ENCODE results near the gene PRDX5.
A peak's percentile ranks its signal among the peaks of the same experiment; 100 is the strongest.

The PRDX5 gene

DNA sequence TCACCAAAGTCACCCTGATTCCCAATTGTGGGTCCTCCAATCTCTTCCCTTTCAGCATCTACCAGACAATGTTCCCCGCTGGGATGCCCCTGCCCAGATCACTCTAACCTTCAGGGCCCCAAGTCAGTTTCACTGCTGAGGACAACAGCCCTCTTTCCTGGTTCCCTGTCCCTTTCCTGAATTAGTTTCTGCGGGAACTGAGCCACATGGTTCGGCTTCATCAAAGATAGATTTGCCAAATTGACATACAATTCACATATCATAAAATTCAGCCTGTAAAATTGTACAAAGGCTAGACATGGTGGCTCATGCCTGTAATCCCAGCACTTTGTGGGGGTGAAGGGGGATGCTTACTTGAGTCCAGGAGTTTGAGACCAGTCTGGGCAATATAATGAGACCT lies 10.1 kb downstream of the PRDX5 start:
- DNase-seq: no peak

DNA sequence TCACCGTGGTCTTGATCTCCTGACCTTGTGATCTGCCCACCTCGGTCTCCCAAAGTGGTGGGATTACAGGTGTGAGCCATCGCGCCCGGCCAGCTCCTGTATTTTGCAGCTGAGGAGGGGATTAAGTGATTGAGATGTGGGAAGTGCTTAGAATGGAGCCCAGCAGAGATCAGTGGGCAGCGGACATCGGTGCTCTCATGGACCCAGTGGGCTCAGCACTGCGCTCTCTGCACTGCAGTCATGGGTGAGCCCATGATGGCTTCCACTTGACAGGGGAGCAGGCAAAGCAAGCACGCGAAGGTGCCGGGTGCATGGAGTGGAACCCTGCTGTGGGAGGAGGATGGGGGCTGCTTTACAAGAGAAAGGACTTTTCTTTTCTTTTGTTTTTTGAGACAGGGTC lies 13.0 kb downstream of the PRDX5 start:
- DNase-seq: no peak

DNA sequence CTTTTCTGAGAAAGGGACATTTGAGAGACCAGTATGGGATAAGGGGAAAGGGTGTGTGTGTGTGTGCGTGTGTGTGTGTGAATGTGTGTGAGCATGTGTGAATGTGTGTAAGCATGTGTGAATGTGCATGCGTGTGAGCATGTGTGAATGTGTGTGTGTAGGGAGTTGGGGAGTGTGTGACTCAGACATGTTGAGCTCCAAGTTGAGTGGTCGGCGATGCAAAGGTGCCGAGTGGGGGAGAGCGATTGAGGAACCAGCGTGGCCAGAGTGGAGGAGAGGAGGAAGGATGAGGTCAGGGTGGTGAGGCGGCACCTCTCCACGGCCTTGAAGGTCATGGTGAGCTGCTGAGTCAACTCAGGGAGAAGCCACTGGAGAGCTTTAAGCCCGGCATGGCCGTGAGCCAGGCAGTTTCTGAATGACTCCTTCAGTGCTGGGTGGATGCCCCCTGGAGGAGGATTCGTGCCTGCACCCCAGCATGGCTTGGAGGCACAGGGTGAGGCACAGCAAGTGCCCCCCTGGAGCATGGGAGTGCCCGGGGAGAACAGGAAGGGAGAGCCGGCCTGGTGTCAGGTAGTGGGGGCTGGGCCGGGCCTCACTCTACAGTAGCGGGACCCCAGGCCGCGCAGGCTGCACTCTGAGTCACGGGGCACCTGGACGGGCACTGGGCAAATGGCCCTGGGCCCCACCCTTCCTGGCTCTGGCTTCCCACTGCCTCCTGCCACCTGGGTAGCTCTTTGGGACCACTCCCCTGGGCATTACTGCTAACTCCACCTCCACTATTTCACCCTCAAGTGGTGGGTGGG lies 13.8 kb downstream of the PRDX5 start:
- peak; percentile 94 for DNase-seq

DNA sequence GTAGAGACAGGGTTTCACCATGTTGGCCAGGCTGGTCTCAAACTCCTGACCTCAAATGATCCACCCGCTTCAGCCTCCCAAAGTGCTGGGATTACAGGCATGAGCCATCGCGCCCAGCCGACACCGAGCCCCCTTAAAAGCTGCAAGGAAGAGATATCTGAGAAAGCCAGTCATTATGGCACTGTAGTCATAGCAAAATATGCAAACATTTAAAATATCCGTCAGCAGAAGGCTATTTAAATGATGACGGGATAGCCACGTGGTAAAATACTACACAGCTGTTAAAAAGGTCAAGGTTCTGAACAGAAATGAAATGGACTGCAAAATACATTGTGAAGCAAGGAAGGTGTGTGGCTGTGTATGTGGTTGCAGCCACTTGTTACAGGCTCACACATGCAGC lies 15.6 kb downstream of the PRDX5 start:
- DNase-seq: no peak

DNA sequence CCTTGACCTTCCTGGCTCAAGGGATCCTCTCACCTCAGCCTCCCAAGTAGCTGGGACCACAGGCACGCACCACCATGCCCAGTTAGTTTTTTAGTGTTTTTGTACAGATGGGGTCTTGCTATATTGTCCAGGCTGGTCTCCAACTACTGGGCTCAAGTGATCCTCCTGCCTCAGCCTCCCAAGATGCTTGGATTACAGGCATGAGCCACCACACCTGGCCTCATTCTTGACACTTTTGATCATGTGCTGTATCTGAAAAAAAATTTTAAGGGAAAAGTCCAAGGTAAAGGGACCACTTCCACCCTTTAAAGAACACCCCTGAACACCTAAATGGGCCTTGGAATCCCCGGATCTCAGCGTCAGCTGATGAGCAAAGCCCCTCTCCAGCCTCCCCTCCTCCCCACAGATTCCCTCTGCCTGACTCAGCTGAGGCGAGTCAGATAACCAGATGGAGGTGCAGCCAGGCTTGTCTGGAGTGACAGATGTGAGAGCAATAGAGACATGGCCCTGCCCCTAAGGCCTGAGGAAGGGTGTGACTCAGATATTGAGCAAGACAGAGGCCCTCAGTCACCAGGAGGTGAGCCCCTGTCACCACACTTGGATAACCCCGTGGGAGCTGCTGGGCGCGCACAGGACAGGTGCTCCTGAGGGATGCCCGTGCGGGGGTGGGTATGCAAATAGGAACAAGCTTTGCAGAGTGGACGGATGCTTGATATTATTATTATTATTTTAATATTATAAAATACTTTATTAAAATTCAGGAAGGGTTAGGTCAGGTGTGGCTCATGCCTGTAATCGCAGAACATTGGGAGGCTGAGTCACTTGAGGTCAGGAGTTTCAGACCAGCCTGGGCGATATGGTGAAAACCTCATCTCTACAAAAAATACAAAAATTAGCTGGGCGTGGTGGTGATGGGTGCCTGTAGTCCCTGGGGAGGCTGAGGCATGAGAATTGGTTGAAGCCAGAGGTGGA lies 17.1 kb downstream of the PRDX5 start:
- DNase-seq: peak; percentile 74

DNA sequence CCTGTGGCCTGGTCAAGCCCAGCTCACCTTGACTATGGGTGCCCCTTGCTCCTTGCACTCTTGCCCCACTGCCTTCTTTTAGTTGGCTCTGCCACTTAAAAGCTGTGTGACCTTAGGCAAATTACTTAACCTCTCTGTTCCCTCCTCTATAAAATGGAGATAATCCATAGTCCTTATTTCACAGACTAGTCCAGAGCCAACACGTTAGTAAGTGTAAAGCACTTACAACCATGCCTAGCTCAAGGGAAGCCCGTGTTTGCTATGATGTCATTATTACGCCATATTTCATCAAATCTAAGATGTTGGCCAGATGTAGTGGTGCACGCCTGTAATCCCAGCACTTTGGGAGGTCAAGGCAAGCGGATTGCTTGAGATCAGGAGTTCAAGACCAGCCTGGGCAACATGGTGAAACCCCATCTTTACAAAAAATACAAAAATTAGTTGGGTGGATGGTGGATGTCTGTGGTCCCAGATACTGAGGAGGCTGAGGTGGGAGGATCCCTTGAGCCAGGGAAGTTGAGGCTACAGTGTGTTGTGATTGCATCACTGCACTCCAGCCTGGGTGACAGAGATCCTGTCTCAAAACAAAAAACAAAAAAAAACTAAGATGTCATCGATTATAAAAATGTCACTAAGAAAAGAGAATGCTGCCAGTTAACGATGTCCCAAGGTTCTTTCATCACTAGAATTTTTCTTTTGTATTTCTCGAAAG lies 19.8 kb downstream of the PRDX5 start:
- no peak for DNase-seq

DNA sequence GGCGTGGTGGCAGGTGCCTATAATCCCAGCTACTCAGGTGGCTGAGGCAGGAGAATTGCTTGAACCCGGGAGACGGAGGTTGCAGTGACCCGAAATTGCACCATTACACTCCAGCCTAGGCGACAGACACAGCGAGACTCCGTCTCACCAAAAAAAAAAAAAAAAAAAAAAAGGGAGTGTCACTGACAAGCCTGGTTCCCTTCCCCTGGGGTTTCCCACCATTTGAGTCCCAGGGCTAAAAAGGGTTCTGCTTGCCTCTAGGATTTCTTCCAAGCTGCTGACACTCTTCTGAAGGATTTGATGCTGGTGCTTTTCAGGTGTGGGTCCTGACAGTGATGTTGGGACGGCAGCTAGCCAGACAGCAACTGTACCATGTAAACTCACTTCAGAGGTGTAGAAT lies 20.8 kb downstream of the PRDX5 start:
- no peak for DNase-seq

DNA sequence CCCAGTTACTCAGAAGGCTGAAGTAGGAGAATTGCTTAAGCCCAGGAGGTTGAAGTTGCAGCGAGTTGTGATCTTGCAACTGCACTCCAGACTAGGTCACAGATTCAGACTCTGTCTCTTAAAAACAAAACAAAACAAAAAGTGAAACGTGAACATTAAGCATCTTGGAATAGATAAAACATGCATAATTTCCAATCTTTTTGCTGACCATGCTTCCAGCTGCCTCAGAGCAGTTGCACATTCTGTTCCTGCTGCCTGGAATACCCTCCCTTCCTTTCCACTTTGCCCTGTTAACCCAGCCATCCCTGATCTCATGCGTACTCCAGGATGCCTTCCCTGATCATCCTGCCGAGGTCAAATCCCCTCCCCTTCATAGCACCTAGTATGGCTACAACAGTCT lies 21.4 kb downstream of the PRDX5 start:
- no peak for DNase-seq

DNA sequence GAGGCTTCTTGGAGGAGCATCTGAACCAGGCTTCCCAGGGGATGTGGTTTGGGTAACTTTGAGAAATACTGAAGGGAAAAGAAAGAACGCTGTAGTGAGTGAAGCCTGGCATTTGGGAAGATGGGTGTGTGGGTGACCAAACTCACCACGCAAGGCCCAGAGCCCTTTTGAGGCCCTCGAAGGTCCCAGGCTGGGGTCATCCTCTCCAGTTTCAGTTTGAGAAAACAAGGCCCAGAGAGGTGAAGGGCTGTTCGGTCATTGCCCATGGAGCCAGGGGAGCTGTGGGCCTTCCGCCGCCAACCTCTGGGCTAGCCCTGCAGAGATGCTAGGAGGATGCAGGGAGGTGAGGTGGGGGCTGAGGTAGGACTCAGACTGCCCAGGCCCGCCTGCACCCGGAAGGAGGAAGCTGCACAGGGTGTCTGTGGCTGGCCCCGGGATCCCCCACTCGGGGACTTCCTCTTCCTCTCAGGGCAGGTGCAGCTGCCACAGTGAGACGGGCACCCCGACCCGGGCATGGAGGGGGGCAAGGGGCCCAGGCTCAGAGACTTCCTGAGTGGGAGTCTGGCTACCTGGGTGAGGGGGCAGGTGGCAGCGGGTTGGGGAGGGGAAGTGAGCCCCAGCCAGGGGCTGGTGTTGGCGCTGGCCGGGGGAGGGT lies 22.0 kb downstream of the PRDX5 start, which contains the start of gene CCDC88B:
Gene CCDC88B, plus strand, starts transcription at position 451 of the 655 bp plus-strand sequence. Its CDS starts 63 bp downstream, at position 514.
- peak; percentile 91 for DNase-seq

DNA sequence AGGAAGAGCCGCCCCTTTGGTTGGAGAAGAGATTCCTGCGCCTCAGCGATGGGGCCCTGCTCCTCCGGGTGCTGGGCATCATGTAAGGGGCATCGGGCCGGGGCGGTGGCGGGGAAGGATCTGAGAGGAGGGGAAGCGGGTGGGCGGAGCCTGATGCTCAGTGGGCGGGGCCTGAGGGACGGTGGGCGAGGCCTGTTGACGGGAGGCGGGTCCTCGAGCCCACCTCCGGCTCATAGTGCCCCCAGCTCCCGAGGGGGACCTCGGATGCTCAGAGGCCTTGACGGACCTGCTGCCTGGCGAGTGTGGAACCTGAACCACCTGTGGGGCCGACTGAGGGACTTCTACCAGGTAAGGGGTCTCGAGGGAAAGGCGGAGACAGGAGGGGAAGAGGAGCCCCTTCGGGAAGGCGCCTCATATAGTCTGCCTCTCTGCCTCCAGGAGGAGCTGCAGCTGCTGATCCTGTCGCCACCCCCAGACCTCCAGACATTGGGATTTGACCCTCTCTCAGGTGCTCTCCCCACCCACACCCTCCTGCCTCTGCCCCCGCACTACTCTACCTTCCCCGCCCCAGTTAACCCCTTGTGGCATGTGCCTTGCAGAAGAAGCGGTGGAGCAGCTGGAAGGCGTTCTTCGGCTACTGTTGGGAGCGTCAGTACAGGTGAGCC lies 22.9 kb downstream of the PRDX5 start:
- DNase-seq: peak; percentile 85

DNA sequence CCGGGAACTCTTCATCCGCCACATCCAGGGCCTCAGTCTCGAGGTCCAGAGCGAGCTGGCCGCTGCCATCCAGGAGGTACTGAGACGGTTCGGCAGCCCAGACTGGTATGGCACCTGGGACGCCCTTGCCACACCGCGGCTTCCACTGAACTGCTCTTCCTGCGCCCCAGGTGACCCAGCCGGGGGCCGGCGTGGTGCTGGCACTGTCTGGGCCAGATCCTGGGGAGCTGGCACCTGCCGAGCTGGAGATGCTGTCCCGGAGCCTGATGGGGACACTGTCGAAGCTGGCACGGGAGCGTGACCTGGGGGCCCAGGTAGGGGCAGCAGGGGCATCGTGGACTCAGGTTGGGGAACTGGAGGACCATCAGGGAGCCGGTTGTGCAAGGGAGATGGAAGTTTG lies 23.5 kb downstream of the PRDX5 start:
- no peak for DNase-seq

DNA sequence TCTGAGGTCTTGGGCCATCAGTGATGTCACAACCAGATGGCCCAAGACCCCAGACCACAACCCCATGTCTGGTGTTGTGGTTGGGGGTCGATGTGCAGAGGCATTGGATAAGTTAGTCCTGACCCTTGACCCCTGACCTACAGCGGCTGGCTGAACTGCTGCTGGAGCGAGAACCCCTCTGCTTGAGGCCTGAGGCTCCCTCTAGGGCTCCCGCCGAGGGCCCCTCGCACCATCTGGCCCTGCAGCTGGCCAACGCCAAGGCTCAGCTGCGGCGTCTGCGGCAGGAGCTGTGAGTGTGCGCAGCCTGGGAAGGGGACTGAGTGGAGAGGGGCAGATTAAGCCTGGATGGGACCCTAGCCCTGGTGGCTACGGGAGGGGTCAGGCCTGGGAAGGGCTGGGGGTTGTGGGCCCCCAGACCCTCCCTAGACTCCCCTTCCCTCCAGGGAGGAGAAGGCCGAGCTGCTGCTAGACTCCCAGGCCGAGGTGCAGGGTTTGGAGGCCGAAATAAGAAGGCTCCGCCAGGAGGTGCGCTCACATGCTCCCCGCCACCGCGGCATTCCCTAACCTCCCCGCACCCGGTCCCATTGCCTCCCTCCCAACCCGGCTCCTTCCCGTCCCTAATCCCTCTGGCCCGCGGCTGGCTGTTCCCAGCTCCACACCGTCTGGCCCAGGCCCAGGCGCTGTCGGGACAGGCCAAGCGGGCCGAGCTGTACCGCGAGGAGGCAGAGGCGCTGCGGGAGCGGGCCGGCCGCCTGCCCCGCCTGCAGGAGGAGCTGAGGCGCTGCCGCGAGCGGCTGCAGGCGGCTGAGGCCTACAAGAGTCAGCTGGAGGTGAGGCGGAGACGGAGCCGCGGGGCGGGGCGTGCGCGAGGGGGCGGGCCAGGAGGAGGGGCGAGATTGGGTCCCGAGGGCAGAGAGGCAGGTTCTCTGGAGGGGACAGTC lies 24.2 kb downstream of the PRDX5 start:
- DNase-seq: peak; percentile 93

DNA sequence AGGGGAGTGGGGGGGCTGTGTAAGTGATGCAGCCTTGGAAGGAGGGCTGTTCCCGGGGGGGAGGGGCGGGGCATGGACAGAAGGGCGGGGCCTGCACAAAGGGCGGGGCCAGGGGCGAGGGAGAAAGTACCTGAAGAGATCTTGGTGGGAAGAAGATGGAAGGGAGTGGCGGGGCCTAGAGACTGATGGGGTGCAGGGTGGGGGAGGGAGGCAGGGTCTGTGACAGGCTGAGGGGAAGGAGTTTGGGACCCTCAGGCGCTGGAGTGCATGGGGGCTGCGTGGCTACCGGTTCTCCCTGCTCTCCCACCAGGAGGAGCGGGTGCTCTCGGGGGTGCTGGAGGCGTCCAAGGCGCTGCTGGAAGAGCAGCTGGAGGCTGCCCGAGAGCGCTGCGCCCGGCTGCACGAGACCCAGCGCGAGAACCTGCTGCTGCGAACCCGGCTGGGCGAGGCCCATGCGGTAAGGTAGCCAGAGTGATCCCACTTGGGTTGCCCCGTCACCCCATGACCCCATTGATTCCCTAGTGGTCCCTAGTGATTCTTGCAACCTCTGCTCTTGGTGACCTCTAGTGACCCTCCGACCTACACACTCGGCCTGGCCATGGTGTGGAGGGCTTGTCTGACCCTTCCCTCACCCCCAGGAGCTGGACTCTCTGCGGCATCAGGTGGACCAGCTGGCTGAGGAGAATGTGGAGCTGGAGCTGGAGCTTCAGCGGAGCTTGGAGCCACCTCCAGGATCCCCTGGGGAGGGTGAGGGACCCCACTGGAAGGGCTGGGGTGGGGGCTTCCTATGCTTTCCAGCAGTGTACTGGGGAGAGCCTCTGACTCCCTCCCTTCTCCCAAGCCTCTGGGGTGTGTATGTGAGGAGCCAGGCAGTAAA lies 25.2 kb downstream of the PRDX5 start:
- DNase-seq: no peak

DNA sequence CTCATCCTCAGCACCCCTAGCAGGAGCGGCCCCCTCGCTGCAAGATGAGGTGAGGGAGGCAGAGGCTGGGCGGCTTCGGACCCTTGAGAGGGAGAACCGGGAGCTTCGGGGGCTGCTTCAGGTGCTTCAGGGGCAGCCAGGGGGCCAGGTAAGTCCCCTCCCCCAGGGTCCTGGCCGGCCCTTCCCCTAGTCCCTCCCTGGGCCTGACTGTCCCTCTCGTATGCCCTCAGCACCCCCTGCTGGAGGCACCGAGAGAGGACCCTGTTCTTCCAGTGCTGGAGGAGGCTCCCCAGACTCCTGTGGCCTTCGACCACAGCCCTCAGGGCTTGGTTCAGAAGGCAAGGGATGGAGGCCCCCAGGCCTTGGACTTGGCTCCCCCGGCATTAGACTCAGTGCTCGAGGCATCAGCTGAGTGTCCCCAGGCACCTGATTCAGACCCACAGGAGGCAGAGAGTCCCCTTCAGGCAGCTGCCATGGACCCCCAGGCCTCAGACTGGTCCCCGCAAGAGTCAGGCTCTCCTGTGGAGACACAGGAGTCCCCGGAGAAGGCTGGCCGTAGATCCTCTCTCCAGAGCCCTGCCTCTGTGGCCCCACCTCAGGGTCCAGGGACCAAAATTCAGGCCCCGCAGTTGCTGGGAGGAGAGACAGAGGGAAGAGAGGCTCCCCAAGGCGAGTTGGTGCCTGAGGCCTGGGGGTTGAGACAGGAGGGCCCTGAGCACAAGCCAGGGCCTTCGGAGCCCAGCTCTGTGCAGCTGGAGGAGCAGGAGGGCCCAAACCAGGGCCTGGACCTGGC lies 26.0 kb downstream of the PRDX5 start:
- DNase-seq: no peak

DNA sequence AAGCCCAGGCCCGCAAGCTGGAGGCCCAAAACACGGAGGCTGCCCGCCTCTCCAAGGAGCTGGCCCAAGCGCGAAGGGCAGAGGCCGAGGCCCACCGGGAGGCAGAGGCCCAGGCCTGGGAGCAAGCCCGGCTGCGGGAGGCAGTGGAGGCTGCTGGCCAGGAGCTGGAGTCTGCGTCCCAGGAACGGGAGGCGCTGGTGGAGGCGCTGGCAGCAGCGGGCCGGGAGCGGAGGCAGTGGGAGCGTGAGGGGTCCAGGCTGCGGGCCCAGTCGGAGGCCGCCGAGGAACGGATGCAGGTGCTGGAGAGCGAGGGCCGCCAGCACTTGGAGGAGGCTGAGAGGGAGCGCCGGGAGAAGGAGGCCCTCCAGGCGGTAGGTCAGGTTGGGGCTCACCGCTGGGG lies 26.9 kb downstream of the PRDX5 start:
- DNase-seq: no peak

DNA sequence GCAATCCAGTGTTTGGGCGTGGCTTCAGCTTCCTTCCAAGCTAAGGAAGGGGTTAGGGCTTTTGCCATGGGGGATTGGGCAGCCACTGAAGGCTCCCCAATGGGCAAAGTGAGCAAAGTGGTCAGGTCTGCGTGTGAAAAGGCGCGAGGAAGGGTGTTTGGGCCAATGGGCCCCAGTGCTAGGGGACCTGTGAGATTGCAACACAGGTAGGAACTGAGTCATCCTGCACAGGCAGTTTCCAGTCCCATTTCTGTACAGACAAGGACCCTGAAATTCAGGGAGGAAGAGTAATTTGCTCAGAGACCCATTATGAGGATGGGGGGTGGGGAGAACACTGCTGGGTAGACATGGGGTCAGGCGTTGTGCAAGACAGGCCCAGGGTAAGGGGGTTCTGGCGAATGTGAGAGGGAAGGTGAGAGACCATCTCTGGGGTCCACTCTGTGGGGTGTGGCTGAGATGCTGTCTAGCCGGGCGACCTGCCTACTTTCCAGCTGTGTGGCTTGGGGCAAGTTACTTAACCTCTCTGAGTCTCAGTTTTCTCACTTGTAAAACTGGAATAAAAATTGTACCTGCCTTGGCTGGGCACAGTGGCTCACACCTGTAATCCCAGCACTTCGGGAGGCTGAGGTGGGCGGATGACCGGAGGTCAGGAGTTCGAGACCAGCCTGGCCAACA lies 29.4 kb downstream of the PRDX5 start:
- no peak for DNase-seq

DNA sequence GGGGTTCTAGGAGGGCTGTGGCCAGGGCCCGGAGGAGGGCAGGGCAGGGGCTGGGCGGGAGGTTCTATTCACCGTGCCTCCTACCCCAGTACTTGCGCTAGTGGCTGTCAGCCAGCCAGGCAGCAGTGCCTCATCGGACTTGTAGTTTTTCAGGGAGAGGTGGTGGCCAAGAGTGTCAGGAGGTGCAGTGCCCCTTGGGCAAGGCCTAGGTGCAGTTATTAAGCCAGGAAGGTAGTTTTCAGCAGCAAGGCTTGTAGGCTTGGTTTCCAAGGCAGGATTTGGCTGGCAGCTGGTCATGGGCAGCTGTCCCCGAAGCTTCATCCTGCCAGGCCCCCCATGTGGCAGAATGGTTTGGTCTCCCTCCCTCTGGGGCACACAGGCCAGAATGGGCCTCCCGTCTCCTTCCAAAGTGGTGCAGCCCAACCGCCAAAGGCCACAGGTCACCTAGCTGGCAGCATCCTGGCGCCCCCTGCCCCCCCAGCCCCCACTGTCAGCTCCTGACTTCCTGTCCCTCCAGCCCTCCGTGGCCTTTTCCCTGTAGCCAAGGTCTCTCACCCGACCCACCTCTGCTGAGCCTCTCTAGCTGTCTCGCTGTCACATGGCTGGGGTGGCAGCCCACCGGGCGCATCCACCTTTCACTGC lies 30.6 kb downstream of the PRDX5 start:
- no peak for DNase-seq

DNA sequence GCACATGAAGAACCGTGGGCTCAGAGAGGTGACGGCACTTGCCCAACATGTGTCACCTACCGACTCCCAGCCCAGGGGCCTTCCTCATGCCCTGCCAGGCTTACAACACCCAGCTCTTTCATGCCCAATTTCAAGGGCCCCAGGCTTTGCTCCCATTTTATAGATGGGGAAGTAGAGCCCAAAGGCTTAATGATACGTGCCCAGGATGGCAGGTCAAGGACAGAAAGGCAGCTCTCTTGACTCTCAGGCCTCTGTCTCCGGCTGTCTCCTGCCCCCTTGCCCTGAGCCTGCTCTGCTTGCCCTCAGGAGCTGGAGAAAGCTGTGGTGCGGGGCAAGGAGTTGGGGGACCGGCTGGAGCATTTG lies 31.1 kb downstream of the PRDX5 start:
- no peak for DNase-seq
